WTC11 (cell line): Measurements from ENCODE around the gene TTC6. TPM values are rescaled to one million over a fixed set of nuclear protein-coding genes. Genes with fewer than 3 reads are reported as not detected.
A peak's percentile ranks its signal among the peaks of the same experiment; 100 is the strongest.

Experiments used
- ATAC-seq: fragments of 200-7000 bp; cut with Tn5 transposase; 2 replicates; pipeline ENCODE4 v1.10.0; 2021; ENCODE audit warnings: mild to moderate bottlenecking, moderate library complexity
- CTCF ChIA-PET: fragments of 300-600 bp; sonication (Branson Sonifier 250); formaldehyde crosslinking; loops from one replicate; lab custom pipeline; 2021; ENCODE audit warnings: antibody characterized with exemption; lab: Charles Lee
- POLR2A ChIA-PET: fragments of 350-600 bp; sonication (Branson Sonifier 250); formaldehyde crosslinking; loops from one replicate; lab custom pipeline; 2021; ENCODE audit warnings: antibody characterized with exemption; lab: Charles Lee
- DNase-seq: peaks from one replicate; pipeline ENCODE4 v3.0.0; 2021; ENCODE audit warnings: low spot score
- H3K27ac Mint-ChIP-seq: 2 replicates; pipeline ENCODE4 v1.8.0; 2021; ENCODE audit warnings: mixed read lengths
- H3K27me3 Mint-ChIP-seq: 2 replicates; pipeline ENCODE4 v1.8.0; 2021; ENCODE audit warnings: low read depth, mild to moderate bottlenecking, moderate library complexity, mixed read lengths
- H3K36me3 Mint-ChIP-seq: 2 replicates; pipeline ENCODE4 v1.8.0; 2021; ENCODE audit warnings: mixed read lengths
- H3K4me1 Mint-ChIP-seq: 2 replicates; pipeline ENCODE4 v1.8.0; 2022; ENCODE audit warnings: mixed read lengths
- H3K4me3 Mint-ChIP-seq: 2 replicates; pipeline ENCODE4 v1.8.0; 2021; ENCODE audit warnings: mild to moderate bottlenecking, moderate library complexity, mixed read lengths
- H3K9me3 Mint-ChIP-seq: 2 replicates; pipeline ENCODE4 v1.8.0; 2021; ENCODE audit warnings: mixed read lengths
- ATF2 ChIP-seq: sonication (generic); formaldehyde crosslinking; IDR thresholded peaks from 2 replicates; pipeline ENCODE4 v1.8.1; 2022; ENCODE audit warnings: low read depth, missing genetic modification reagents, borderline replicate concordance
- FOXJ3 ChIP-seq: sonication (generic); formaldehyde crosslinking; IDR thresholded peaks from 2 replicates; pipeline ENCODE4 v1.9.0; 2021; ENCODE audit warnings: missing genetic modification reagents, mild to moderate bottlenecking, borderline replicate concordance
- FOXK1 ChIP-seq: sonication (generic); formaldehyde crosslinking; IDR thresholded peaks from 2 replicates; pipeline ENCODE4 v1.8.0; 2022; ENCODE audit warnings: mild to moderate bottlenecking, moderate library complexity, missing genetic modification reagents
- GABPB1 ChIP-seq: sonication (generic); formaldehyde crosslinking; IDR thresholded peaks from 2 replicates; pipeline ENCODE4 v1.8.1; 2023; ENCODE audit warnings: mild to moderate bottlenecking, missing genetic modification reagents
- GRHL2 ChIP-seq: fragments of 250-450 bp; sonication (Bioruptor Pico); IDR thresholded peaks from 2 replicates; pipeline ENCODE4 v1.8.0; 2022; ENCODE audit warnings: mild to moderate bottlenecking, moderate library complexity; ENCODE audit not compliant: insufficient replicate concordance, severe bottlenecking
- IRF2 ChIP-seq: sonication (generic); formaldehyde crosslinking; IDR thresholded peaks from 2 replicates; pipeline ENCODE4 v1.8.0; 2022; ENCODE audit warnings: low read depth, missing genetic modification reagents, borderline replicate concordance
- JUN ChIP-seq: sonication (generic); formaldehyde crosslinking; IDR thresholded peaks from 2 replicates; pipeline ENCODE4 v1.8.0; 2023; ENCODE audit warnings: mild to moderate bottlenecking, missing genetic modification reagents
- ZNF317 ChIP-seq: sonication (generic); formaldehyde crosslinking; IDR thresholded peaks from 2 replicates; pipeline ENCODE4 v1.8.1; 2023; ENCODE audit warnings: low read depth, mild to moderate bottlenecking, moderate library complexity, missing genetic modification reagents, borderline replicate concordance
- ZNF423 ChIP-seq: fragments of 250-450 bp; sonication (Bioruptor Pico); IDR thresholded peaks from 2 replicates; pipeline ENCODE4 v2.1.2; 2022; ENCODE audit warnings: mild to moderate bottlenecking, moderate library complexity
- total RNA-seq: library from RNA; stranded (reverse); gene quantifications from 3 replicates; pipeline ENCODE4 v1.2.3, GENCODE V29; 2021
- TF ChIP-seq, protein P1 (sequence below): fragments of 250-450 bp; sonication (Bioruptor Pico); IDR thresholded peaks from 2 replicates; pipeline ENCODE4 v1.9.0; 2021; ENCODE audit warnings: mild to moderate bottlenecking
- TF ChIP-seq, protein P2 (sequence below): sonication (generic); formaldehyde crosslinking; IDR thresholded peaks from 2 replicates; pipeline ENCODE4 v1.8.1; 2023; ENCODE audit warnings: mild to moderate bottlenecking, missing genetic modification reagents, moderate library complexity
- TF ChIP-seq, protein P3 (sequence below): sonication (generic); formaldehyde crosslinking; IDR thresholded peaks from 2 replicates; pipeline ENCODE4 v1.8.1; 2023; ENCODE audit warnings: mild to moderate bottlenecking, moderate library complexity, missing genetic modification reagents

Gene TTC6
- total RNA-seq, 1 experiment from 2014 or later: not detected

GRCh38 chr14:37587881-37588666 lies 7.4 kb upstream of the TTC6 start:
- Mint-ChIP-seq H3K4me3 (peak overlapping the region; percentile 72), H3K36me3 (no peaks in the 10 kb centered on the region), H3K4me1 (peaks cover 60% of the 10 kb centered on the region), H3K27ac (no peak overlapping the region), H3K27me3 (peaks cover 99% of the 10 kb centered on the region), H3K9me3 (no peaks in the 10 kb centered on the region)
- CTCF ChIA-PET: interaction anchor here (0.7 to 1.7 kb wide), 5 partner anchors 9 to 926 kb away, joined by 3 to 11 read pairs (median 3); partner anchors contain the start of gene PAX9
- POLR2A ChIA-PET: interaction anchor here (1.3 kb wide), 1 partner anchor 9 kb away, joined by 4 read pairs; no protein-coding TSS in a partner anchor
- ATAC-seq (peak; percentile 3), DNase-seq (peak; percentile 76)
- TF ChIP-seq GABPB1 (CRISPR knock-in tag): peak; percentile 31
- no peak for TF ChIP-seq ZNF317
- 0 out of 2 replicates have a peak, but pooled peaks have one; percentile 12 for TF ChIP-seq FOXK1 (CRISPR knock-in tag)
- peak; percentile 63; the same call in 1 of the 2 replicates for TF ChIP-seq ZNF423
- TF ChIP-seq, protein P1, sequence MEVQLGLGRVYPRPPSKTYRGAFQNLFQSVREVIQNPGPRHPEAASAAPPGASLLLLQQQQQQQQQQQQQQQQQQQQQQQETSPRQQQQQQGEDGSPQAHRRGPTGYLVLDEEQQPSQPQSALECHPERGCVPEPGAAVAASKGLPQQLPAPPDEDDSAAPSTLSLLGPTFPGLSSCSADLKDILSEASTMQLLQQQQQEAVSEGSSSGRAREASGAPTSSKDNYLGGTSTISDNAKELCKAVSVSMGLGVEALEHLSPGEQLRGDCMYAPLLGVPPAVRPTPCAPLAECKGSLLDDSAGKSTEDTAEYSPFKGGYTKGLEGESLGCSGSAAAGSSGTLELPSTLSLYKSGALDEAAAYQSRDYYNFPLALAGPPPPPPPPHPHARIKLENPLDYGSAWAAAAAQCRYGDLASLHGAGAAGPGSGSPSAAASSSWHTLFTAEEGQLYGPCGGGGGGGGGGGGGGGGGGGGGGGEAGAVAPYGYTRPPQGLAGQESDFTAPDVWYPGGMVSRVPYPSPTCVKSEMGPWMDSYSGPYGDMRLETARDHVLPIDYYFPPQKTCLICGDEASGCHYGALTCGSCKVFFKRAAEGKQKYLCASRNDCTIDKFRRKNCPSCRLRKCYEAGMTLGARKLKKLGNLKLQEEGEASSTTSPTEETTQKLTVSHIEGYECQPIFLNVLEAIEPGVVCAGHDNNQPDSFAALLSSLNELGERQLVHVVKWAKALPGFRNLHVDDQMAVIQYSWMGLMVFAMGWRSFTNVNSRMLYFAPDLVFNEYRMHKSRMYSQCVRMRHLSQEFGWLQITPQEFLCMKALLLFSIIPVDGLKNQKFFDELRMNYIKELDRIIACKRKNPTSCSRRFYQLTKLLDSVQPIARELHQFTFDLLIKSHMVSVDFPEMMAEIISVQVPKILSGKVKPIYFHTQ (CRISPR knock-in tag): no peak

- no peak overlapping the region for H3K27ac Mint-ChIP-seq
- H3K27me3 Mint-ChIP-seq: peaks cover 99% of the 10 kb centered on the region
- H3K36me3 Mint-ChIP-seq: no peaks in the 10 kb centered on the region
- no peak for ATAC-seq
- H3K9me3 Mint-ChIP-seq: no peaks in the 10 kb centered on the region
- TF ChIP-seq JUN (no peak), GRHL2 (CRISPR knock-in tag) (no peak), IRF2 (CRISPR knock-in tag) (no peak), ATF2 (CRISPR knock-in tag) (no peak), FOXJ3 (CRISPR knock-in tag) (no peak)
- TF ChIP-seq, protein P1 (CRISPR knock-in tag): no peak
- TF ChIP-seq, protein P2, sequence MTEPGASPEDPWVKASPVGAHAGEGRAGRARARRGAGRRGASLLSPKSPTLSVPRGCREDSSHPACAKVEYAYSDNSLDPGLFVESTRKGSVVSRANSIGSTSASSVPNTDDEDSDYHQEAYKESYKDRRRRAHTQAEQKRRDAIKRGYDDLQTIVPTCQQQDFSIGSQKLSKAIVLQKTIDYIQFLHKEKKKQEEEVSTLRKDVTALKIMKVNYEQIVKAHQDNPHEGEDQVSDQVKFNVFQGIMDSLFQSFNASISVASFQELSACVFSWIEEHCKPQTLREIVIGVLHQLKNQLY (CRISPR knock-in tag): no peak
- TF ChIP-seq, protein P3, sequence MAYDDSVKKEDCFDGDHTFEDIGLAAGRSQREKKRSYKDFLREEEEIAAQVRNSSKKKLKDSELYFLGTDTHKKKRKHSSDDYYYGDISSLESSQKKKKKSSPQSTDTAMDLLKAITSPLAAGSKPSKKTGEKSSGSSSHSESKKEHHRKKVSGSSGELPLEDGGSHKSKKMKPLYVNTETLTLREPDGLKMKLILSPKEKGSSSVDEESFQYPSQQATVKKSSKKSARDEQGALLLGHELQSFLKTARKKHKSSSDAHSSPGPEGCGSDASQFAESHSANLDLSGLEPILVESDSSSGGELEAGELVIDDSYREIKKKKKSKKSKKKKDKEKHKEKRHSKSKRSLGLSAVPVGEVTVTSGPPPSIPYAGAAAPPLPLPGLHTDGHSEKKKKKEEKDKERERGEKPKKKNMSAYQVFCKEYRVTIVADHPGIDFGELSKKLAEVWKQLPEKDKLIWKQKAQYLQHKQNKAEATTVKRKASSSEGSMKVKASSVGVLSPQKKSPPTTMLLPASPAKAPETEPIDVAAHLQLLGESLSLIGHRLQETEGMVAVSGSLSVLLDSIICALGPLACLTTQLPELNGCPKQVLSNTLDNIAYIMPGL (CRISPR knock-in tag): no peak
- TF ChIP-seq, all 79 proteins: peak for 0
- ChIA-PET POLR2A (no interaction called here), CTCF (interaction anchor here (1.2 to 1.7 kb wide), 5 partner anchors 9 to 358 kb away, joined by 3 to 11 read pairs (median 3); no protein-coding TSS in a partner anchor)
- no peak for DNase-seq
- H3K4me1 Mint-ChIP-seq: peaks cover 61% of the 10 kb centered on the region
- H3K4me3 Mint-ChIP-seq: peak overlapping the region; percentile 72
Measured at GRCh38 chr14:37588667-37588955, 6.8 kb upstream of the TTC6 start.
